Endometrium (tissue), 2 donors: ENCODE results near the gene HRC.
"Not testable (repeated sequence)": the region's sequence is repeated elsewhere in the genome, so short reads cannot be mapped to it uniquely, and the experiment has no call there.

Source experiments
- FAIRE-seq: peaks from 2 replicates; lab custom pipeline; 2012; peaks lifted over from hg19 to GRCh38; lab: Jason Lieb, UNC
- donor health status: control.
- donor health status: control.

The HRC gene

DNA sequence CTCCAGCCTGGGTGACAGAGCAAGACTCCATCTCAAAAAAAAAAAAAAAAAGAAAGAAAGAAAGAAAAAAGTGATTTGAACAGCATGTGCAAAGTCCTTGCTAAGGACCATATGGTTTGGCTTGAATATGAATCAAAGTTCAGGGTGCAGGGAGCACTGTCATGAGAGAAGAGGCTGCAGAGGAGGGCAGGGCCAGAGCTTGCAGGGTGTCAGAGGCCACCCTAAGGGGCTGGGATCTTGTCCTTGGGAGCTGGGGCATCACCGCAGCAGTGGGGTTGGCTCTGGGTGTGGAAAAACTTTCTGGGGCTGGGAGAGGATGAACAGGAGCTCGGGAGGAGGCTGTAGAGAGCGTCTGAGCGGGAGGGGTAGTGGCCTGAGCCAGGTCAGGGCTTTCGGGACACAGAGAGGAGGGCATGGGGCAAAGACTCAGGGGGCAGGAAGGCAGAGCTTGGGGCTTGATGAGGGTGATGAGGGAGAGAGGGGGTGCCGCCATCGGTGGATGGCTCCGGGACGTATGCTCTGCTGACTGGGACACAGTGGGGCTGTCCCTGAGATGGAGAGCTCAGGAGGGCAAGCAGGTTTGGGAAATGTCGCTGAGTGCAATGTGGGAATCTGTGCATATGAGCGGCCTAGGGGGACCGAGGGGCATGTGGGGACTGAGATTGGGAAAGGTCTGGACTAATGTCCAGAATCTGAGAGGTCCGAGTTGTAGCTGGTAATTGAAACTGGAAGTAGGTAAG, 5.4 kb upstream of the HRC start:
- no peak for FAIRE-seq

DNA sequence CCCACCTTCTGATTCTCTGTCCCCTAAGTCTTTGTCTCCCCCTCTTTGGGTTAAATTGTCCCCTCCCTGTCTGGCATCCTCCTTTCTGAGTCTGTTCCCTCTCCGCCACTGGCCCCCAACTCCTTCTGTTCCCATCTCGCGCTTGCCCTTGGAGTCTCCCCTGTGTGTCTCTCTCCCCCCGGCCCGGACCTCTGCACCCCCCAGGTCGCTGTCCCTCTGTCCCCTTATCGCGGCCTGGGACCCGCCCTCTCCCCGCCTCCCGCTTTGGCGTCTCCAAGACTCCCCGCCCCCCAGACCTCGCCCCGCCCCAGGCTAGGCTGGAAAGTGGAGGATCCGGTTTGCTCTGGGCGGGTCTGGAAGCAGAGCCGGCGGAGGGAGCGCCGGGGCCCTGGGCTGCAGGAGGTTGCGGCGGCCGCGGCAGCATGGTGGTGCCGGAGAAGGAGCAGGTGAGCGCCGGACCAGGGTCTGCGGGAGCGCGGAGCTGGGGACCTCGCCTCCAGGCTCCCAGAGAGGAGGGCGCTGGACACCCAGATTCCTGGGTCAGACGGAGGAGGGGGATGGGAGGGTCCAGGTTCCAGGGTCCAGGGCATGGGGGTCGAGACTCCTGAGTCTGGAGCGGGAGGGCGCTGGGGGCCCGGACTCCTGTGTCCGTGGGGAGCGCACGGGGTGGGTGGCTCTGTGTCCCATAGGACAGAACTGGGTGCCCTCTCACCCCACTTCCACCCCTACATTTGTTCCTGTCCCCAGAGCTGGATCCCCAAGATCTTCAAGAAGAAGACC, 2.4 kb upstream of the HRC start, which contains the start of gene TRPM4:
TRPM4 (plus strand) TSS at position 348 of the 780 bp plus-strand sequence; CDS start at position 423, 75 bp downstream.
- FAIRE-seq, result no peak

DNA sequence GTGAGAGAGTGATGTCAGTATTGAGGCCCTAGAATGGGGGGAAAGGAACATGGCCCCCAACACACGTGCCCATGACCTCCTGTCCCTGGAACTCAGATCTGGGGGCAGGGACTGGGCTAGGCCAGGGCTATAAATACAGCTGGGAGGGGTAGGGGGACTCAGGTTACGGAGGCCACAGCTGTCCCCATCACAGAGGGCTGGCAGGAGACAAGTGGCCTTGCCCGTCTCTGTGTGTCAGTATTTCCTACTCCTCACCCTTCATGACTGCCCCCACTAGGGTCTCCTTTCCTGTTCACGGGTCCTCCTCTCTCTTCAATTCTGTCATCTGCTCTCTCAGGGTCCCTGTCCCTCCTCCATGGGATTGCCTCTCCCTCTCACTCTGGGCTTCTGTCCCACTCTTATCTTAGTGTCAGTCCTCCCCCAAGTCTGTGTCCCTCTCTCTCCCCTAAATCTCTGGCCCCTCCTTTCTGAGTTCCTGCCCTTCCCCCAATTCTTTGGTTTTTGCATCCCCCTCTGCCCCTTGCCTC, 687 bp upstream of the HRC start:
- FAIRE-seq, result no peak

DNA sequence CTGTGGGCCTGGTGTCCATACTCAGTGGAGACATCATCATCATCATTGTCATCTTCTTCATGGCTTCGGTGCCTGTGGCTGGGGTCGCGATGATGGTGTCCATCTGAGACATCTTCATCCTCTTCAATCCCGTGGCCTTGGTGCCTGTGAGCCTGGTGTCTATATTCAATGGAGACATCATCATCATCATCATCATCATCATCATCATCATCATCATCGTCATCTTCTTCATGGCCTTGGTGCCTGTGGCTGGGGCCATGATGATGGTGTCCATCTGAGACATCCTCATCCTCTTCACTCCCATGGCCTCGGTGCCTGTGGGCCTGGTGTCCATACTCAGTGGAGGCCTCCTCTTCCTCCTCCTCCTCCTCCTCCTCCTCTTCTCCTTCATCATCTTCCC, 917 bp downstream of the HRC start:
- FAIRE-seq, result no peak

DNA sequence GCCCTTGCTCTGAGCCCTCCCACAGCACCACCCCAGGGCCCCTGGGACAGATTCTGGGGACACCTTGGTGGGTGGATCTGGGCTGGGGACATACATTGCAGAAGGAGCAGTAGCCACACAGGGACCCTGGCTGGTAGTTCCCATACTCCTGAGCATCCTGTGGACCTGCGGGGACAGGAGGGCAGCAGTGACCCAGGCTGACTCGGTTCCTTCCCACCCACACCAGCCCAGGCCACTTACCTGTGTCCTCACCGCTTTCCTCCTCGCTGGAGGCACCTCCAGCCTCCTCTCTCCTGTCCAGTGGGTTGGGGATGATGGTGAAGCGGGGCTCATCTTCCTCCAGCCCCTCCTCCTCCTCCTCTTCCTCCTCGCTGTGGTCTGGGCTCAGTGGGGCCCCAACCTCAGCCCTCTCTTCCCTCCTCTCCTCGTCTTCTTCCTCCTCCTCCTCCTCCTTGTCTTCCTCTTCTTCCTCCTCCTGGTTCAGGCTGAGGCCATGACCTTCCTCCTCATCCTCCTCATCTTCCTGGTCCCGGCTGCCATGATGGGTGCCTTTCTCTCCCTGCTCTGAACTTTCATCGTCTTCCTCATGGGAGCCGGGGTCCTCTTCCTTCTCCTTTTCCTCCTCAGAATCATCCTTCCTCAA, 1.9 kb downstream of the HRC start:
- no peak for FAIRE-seq

DNA sequence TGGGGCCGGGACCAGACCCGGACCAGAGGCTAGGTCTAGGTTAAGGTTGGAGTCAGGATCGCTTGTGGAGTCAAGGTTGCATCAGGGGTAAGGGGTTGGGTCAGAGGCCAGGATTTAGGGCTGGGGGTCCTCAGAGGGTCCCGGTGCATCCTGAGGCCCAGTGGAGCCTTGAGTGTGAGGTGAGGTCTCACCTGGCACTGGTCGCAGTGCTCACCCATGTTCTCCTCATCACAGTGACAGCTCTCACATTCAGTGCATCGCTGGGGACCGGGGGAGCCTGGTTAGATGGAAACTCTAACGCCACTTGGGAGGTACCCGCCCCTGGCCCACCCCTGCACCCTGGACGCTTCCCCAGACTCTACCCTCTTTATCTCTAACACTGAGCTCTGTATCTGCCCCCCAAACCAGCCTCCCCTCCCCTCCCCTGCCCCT, 3.1 kb downstream of the HRC start:
- no peak for FAIRE-seq

DNA sequence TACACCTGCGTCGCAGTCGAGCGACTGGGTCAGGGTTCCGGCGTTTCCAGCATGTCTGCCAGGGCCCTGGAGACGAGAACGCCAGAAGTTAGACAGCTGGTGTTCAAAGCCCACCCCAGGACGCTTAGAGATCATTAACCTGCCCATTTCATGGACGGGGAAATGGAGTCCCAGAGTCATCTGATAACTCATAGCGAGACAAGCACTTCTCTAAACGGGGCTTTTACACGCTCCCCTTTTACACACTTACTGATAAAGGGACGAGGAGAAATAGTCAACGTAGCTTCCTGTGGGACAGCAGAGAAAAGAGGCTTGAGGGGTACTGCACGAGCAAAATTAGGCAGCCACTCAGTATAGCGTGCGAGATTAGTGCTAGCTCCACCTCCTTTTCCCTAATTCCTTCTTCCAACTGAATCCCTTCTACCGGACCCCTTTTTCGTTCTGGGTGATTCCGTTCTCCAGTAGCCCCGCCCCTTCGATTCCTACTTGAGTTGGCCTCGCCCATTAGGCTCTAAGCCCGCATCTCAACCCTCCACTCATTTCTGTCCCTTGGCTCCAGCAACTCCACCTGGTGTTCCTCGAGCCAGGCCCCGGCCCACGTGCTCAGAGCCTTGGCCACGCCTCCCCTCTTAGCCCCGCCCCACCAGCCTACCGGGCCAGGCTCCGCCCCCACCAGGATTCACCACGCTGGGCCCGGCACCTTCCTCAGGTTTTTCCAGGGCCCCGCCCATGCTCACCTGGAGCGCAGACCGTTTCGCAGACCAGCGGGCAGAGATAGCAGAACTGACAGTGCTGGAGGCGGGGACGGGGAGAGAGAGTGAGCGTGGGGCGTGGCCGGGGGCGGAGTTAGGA, 3.7 kb downstream of the HRC start:
- no peak for FAIRE-seq

DNA sequence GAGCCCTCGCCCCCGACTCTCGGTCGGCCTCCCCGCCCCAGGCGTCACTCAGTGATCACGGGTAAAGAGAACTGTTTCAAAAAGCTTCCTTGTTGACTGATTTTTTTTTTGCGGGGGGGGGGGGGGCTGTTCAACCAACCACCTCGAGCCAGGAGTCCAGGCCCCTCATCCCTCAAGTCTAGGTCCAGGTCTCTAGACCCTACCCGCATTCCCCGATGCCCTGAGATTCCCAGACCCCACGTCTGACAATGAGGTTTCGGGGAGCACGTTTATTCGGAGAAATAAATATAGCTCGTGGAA, 4.3 kb downstream of the HRC start:
- no peak for FAIRE-seq

DNA sequence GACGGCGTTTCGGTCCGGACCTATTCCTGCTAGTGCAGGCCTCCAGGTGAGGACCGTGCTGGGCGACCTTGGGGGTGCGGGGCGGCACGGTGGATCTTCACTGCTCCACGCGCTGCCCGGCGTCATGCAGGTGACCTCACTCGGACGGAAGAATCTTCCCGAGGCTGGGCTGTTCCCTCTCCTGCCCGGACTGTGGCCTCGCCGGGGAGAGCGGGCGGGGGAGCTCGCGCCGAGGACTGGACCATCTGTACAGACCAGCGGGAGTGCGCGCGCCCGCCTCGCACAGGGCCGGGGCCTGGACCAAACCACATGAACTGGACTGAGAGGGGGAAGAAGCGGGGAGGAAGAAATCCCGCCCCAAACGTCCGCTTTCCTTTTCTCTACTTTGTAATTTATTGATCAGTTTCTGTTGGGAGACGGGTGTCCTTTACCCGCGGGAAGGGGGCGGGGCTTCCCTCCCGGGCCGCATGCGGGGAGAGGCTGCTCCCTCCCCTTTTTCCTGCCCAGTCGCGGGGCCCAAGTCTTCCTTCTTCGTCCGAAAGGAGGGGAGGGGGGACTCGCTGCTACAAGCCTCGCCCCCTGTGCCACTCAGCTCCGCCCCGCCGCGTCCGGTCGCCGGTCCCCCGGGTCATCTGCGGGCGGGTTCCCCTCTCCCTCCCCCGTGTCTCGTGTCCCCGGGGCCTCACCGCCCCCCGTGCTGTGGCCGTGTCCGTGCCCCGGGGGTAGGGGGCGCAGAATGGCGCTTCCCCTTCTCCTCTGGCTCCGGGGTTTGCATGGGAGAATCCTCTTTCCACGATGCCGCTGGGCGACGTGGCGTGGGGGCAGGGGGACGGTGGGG, 4.9 kb downstream of the HRC start:
- FAIRE-seq, result no peak

DNA sequence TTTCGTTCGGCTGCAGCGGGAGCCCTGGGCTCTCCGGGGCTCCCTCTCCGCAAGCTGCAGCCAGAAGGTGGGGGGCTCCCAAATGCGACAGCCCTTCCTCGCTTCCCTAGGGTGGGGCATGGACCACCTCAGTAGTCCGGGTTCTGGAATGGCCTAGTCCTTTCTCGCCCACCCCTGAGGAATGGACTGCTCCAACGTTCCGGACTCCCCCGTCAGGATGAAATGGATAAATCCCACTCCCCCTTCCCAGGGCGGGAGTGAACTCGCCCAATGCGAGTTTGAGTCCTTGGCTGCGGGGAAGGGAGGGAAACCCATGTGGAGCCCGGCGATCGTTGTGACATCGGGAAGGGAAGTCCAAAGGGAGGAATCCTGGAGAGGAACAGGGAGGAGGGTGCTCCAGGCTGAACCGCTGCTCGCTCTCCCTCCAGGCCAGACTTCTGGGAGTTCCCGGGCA, 5.5 kb downstream of the HRC start:
- no peak for FAIRE-seq

DNA sequence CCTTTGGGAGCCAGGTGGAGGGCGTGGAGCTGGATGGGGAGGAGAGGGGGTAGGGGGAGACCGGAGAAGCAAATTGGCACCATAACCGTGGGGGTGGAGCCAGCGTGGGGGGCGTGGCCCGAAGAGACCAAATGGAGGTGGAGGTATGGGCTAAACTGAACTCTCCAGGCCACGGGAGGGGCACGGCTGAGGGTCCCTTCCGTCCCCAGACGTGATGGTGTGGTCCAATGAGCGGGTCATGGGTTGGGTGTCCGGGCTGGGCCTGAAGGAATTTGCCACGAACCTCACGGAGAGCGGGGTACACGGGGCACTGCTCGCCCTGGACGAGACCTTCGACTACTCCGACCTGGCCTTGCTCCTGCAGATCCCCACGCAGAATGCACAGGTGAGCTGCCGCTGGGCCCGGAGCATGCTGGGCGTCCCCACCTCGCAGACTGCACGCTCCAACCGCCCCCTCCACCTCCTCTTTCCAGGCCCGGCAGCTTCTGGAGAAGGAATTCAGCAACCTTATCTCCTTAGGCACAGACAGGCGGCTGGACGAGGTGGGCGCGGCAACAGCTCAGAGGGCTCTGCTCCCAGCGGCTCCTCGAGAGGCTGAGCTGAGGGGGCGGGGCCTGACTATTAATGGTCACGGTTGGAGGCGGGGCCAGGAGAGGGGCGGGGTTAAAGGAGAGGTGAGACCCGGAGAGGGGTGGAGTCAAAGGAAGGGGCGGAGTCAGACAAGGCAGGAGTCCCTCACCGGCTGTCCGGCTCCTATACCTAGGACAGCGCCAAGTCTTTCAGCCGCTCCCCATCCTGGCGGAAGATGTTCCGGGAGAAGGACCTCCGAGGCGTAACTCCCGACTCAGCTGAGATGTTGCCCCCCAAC, 6.2 kb downstream of the HRC start:
- FAIRE-seq, result peak; percentile 29

DNA sequence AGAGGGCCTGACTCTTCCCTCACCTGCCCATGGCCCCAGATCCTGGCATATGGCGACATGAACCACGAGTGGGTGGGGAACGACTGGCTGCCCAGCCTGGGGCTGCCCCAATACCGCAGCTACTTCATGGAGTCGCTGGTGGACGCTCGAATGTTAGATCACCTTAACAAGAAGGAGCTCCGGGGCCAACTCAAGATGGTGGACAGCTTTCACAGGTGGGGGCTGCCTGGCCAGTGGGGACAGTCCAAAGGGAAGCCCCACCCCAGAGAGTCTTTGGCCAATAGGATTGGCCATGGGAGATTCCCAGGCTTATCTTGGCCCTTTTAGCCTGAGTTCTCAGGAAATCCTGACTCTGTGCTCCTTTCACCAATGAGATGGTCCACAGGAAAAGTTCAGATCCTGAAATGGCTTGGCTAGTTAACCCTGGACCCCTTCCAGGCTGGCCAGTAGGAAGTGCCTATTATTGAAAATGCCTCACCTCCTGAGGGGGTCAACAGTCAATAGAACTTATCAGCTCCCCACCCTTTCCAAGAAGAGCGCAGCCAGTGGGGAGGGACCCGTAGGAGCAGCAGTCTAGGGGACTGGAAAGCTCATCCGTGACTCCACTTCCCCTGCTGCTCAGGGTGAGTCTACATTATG, 7.0 kb downstream of the HRC start:
- no peak for FAIRE-seq

DNA sequence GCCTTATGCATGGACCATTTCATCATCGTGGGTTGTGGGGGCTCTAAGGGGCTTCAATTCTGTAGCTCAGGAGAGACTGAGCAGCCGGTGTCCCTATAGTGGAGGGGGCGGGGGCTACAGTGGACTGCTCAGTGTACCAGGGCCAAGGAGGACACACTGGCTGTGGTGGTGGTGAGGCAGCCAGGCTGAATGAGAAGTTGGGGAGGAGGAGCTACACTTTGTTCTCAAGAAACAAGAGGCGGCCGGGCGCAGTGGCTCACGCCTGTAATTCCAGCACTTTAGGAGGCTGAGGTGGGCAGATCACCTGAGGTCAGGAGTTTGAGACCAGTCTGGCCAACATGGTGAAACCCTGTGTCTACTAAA, 8.8 kb downstream of the HRC start:
- FAIRE-seq, result not testable (repeated sequence)

DNA sequence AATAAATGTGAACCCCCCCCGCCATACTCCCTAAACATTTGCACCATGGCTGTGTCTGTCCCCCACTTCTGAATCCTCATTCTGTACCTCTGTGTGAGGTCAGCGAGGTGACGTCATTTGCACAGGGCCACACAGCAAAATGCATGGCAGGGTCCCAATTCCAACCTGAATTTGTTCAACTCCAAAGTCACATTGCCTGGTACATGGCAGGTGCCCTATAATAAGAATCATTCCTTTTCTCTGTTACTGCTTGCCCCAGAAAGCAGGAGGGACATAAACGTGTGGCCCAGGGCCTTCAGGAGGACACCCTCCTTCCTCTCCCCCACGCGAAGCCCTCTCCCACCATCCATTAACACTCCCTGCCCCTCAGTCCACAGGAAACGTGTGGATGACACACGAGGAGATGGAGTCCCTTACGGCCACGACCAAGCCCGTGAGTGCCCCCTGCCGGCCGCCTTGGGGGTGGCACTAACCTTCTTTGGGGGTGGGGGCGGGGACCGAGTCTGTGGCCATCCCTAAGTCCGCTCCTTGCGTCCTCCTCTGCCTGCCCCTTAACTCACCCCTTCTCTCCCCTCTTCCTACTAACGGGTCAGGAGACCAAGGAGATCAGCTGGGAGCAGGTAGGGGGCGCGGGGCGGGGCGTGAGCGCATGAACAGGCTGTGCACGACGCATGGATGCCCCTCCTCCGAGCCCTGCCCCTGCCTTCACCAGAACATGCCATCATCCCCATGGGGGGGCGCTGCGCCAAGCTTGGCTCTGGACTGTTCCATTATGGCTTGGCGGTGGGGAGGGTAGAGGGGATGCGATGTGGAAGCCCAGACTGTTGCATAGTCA, 9.4 kb downstream of the HRC start:
- no peak for FAIRE-seq

DNA sequence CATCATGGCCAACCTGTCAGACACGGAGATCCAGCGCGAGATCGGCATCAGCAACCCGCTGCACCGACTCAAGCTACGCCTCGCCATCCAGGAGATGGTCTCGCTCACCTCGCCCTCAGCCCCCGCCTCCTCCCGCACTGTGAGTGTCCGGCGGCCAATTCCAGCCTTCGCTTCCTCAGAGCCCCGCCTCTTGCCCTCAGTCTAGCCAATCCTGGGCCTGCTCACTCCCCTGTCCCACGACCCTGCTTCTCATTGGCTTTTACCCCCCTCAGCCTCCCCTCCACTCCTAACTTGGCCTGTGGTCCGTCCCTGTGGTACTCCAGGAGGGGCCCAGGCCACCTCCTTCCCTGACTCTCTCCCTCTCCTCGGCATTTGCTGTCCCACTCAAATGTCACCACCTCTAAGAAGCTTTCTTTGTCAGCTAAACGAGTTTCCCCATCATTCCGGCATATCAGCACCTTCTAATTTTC, 12.3 kb downstream of the HRC start:
- peak; percentile 91 for FAIRE-seq

DNA sequence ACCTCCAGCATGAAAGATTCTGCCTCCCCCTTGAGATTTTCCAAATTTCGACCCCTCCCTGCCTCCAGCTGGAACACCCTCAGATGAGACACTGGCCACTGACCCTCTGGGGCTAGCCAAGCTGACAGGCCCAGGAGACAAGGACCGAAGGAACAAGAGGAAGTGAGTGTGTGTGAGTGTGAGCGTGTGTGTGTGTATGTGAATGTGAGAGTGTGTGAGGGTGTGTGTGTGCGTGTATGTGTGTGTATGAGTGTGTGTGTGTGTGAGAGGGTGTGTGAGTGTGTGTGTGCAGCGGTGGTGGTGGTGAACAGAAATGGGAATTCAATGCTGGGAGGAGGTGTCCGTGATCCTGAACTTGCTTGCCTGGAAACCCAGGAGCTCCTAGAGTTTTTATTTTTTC, 13.8 kb downstream of the HRC start:
- no peak for FAIRE-seq

DNA sequence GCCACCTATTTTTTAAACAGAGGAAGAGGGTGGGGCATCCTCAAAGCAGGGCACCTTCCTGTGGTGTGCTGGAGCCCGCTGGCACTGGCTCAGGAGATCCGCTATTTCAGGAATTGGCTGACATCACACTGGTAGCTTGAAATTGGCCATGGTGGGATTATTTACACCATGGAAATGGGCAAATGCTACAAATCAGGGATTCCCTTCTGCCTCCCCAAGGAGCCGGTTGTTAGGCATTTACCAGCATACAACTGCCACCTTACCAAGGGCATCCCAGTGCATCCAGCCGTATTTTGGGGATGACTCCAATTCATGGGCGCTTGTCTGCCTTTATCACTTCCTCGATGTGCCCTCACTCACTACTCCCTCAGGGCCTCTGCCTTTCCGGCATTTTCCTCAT, 14.2 kb downstream of the HRC start:
- no peak for FAIRE-seq

DNA sequence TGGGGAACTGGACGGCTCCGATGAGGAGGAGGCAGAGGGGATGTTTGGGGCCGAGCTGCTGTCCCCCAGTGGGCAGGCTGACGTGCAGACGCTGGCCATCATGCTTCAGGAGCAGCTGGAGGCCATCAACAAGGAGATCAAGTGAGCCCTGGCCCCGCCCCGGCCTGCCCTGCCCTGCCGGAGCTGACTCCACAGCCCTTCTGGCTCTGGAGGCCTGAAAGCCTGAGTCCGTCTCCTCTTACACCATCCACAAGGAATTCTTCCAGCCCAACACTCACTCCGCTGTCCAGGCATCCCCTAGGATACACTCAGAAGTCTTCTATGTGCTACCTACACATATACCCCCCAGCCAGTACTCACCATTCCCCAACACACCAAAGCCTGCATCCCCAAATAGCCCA, 18.4 kb downstream of the HRC start:
- FAIRE-seq, result no peak

DNA sequence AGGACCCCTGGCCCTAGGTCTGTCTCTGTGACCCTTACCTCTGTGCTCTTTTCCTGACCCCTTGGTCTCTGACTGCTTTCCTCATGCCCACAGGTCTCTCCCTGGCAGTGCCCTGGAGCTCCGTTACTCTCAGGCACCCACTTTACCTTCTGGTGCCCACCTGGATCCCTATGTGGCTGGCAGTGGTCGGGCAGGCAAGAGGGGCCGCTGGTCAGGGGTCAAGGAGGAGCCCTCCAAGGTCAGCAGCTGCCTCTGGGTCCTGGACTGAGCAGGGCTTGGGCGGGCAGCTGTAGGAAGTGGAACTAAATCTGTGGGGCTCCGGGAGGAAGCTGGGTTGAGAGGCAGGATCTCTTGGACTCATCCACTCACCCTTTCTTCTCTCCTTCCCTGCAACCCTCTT, 19.5 kb downstream of the HRC start:
- FAIRE-seq, result no peak
